Stimulated activated CD4-positive, alpha-beta T cell treated with anti-CD3 and anti-CD28 coated beads, Interleukin-2, amount 100 ng/mL, for 24 hours (primary cell): ENCODE results near the gene YY1.
"Not testable (repeated sequence)": the region's sequence is repeated elsewhere in the genome, so short reads cannot be mapped to it uniquely, and the experiment has no call there.

Experiments used
- DNase-seq, 2 donors: peaks; one replicate each; pipeline ENCODE4 v3.0.0-alpha.2; 2020

The YY1 gene

GRCh38 chr14:100238419-100239210, at the start of gene YY1:
Gene YY1, plus strand, starts transcription at chr14:100239144. Its CDS starts 101 bp downstream, at chr14:100239245.
- peak; percentile 99 for DNase-seq

- DNase-seq, result no peak
These were observed 48.8 kb upstream of the YY1 start for GRCh38 chr14:100190126-100190525.

GRCh38 chr14:100191584-100192249, 47.2 kb upstream of the YY1 start:
- DNase-seq, result no peak

GRCh38 chr14:100192250-100192671, 46.7 kb upstream of the YY1 start:
- DNase-seq, result peak; percentile 19 to 30

- DNase-seq, result peak; percentile 100
These were observed 46.1 kb upstream of the YY1 start for GRCh38 chr14:100192672-100193416.

GRCh38 chr14:100193417-100194357, 45.3 kb upstream of the YY1 start:
- DNase-seq, result no peak

GRCh38 chr14:100199240-100199860, 39.6 kb upstream of the YY1 start:
- no peak for DNase-seq

- DNase-seq, result no peak
These were observed 38.6 kb upstream of the YY1 start for GRCh38 chr14:100200311-100200710.

GRCh38 chr14:100201701-100202100, 37.2 kb upstream of the YY1 start:
- DNase-seq, result no peak

- DNase-seq, result no peak
These were observed 36.2 kb upstream of the YY1 start for GRCh38 chr14:100202712-100203111.

- no peak for DNase-seq
These were observed 35.8 kb upstream of the YY1 start for GRCh38 chr14:100203146-100203545.

- DNase-seq, result no peak
These were observed 34.7 kb upstream of the YY1 start for GRCh38 chr14:100203962-100204834.

- not testable (repeated sequence) for DNase-seq
These were observed 34.1 kb upstream of the YY1 start for GRCh38 chr14:100204835-100205167.

- not testable (repeated sequence) for DNase-seq
These were observed 31.4 kb upstream of the YY1 start for GRCh38 chr14:100207588-100207987.

GRCh38 chr14:100208136-100208535, 30.8 kb upstream of the YY1 start:
- DNase-seq, result not testable (repeated sequence)

- DNase-seq, result no peak
These were observed 27.6 kb upstream of the YY1 start for GRCh38 chr14:100211366-100211765.

- no peak for DNase-seq
These were observed 27.1 kb upstream of the YY1 start for GRCh38 chr14:100211893-100212292.

GRCh38 chr14:100212476-100213333, 26.2 kb upstream of the YY1 start:
- no peak for DNase-seq

- no peak for DNase-seq
These were observed 25.4 kb upstream of the YY1 start for GRCh38 chr14:100213587-100213955.
